Measurements from ENCODE around the gene IDH2.

IDH2 gene

DNA sequence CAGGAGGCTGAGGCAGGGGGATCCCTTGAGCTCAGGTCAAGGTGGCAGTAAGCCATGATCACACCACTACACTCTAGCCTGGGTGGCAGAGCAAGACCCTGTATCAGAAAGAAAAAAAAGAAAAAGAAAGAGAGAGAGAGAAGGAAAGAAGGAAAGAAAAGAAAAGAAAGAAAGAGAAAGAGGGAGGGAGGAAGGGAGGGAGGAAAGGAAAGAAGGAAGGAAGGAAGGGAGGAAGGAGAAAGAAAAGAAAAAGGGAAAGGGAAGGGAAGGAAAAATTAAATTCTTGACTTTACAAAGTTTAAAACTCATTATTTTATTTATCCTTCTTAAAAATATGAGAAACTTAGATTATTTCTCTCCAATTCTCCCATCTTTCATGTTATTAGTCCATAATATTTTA is 17.1 kb upstream of the IDH2 start:
- no peak for ATAC-seq

DNA sequence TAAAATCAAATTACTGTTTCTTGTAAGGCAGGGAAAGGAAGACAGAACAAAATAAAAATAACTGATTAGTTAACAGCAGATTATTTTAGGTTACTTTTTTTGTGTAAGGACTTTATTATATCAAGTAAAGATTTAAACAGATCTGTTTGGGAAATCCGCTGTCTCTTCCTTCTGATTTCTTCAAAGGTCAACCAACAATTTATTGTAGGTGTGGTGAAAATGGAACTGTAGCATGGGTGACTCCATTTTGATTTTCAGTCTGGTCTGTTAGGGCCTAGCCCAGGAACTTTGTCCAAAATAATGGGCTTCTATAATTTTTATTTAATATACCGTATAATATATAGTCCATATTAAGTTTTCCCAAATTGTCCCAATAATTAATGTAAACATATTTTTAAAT is 13.5 kb upstream of the IDH2 start:
- no peak for ATAC-seq
- TF ChIP-seq RARB (CRISPR knock-in tag; IDR thresholded peaks at IDR 0.05) (no peak), ZC3H10 (CRISPR knock-in tag; IDR thresholded peaks at IDR 0.05) (no peak), GLIS3 (CRISPR knock-in tag; IDR thresholded peaks at IDR 0.05) (no peak), ZNF70 (CRISPR knock-in tag; IDR thresholded peaks at IDR 0.05) (no peak), TCF4 (CRISPR knock-in tag; IDR thresholded peaks at IDR 0.05; ENCODE audit: borderline replicate concordance) (no peak), ZNF565 (CRISPR knock-in tag; conservative IDR thresholded peaks at IDR 0.05; ENCODE audit: low read depth) (no peak), ISL1 (CRISPR knock-in tag; IDR thresholded peaks at IDR 0.05) (no peak), SNAI2 (CRISPR knock-in tag; IDR thresholded peaks at IDR 0.05) (no peak), ARNTL (CRISPR knock-in tag; IDR thresholded peaks at IDR 0.05; ENCODE audit: borderline replicate concordance, low read depth) (no peak), ZNF8 (CRISPR knock-in tag; IDR thresholded peaks at IDR 0.05) (no peak), OSR1 (CRISPR knock-in tag; IDR thresholded peaks at IDR 0.05) (no peak), ESRRG (CRISPR knock-in tag; IDR thresholded peaks at IDR 0.05) (no peak), BACH2 (CRISPR knock-in tag; IDR thresholded peaks at IDR 0.05; ENCODE audit: borderline replicate concordance) (no peak), ZFP30 (CRISPR knock-in tag; IDR thresholded peaks at IDR 0.05) (no peak)
- TF ChIP-seq, protein P1, sequence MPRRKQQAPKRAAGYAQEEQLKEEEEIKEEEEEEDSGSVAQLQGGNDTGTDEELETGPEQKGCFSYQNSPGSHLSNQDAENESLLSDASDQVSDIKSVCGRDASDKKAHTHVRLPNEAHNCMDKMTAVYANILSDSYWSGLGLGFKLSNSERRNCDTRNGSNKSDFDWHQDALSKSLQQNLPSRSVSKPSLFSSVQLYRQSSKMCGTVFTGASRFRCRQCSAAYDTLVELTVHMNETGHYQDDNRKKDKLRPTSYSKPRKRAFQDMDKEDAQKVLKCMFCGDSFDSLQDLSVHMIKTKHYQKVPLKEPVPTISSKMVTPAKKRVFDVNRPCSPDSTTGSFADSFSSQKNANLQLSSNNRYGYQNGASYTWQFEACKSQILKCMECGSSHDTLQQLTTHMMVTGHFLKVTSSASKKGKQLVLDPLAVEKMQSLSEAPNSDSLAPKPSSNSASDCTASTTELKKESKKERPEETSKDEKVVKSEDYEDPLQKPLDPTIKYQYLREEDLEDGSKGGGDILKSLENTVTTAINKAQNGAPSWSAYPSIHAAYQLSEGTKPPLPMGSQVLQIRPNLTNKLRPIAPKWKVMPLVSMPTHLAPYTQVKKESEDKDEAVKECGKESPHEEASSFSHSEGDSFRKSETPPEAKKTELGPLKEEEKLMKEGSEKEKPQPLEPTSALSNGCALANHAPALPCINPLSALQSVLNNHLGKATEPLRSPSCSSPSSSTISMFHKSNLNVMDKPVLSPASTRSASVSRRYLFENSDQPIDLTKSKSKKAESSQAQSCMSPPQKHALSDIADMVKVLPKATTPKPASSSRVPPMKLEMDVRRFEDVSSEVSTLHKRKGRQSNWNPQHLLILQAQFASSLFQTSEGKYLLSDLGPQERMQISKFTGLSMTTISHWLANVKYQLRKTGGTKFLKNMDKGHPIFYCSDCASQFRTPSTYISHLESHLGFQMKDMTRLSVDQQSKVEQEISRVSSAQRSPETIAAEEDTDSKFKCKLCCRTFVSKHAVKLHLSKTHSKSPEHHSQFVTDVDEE (CRISPR knock-in tag; IDR thresholded peaks at IDR 0.05): no peak
- TF ChIP-seq, protein P2, sequence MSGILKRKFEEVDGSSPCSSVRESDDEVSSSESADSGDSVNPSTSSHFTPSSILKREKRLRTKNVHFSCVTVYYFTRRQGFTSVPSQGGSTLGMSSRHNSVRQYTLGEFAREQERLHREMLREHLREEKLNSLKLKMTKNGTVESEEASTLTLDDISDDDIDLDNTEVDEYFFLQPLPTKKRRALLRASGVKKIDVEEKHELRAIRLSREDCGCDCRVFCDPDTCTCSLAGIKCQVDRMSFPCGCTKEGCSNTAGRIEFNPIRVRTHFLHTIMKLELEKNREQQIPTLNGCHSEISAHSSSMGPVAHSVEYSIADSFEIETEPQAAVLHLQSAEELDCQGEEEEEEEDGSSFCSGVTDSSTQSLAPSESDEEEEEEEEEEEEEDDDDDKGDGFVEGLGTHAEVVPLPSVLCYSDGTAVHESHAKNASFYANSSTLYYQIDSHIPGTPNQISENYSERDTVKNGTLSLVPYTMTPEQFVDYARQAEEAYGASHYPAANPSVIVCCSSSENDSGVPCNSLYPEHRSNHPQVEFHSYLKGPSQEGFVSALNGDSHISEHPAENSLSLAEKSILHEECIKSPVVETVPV (CRISPR knock-in tag; IDR thresholded peaks at IDR 0.05): no peak
- TF ChIP-seq, protein P3, sequence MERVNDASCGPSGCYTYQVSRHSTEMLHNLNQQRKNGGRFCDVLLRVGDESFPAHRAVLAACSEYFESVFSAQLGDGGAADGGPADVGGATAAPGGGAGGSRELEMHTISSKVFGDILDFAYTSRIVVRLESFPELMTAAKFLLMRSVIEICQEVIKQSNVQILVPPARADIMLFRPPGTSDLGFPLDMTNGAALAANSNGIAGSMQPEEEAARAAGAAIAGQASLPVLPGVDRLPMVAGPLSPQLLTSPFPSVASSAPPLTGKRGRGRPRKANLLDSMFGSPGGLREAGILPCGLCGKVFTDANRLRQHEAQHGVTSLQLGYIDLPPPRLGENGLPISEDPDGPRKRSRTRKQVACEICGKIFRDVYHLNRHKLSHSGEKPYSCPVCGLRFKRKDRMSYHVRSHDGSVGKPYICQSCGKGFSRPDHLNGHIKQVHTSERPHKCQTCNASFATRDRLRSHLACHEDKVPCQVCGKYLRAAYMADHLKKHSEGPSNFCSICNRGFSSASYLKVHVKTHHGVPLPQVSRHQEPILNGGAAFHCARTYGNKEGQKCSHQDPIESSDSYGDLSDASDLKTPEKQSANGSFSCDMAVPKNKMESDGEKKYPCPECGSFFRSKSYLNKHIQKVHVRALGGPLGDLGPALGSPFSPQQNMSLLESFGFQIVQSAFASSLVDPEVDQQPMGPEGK (CRISPR knock-in tag; IDR thresholded peaks at IDR 0.05; ENCODE audit: borderline replicate concordance): no peak

More for the DNA sequence above, 17.1 kb upstream of the IDH2 start:
- TF ChIP-seq, protein P2 (CRISPR knock-in tag; IDR thresholded peaks at IDR 0.05): no peak
- TF ChIP-seq ZFP3 (CRISPR knock-in tag; IDR thresholded peaks at IDR 0.05) (no peak), SNAI2 (CRISPR knock-in tag; IDR thresholded peaks at IDR 0.05) (no peak), ESRRG (CRISPR knock-in tag; IDR thresholded peaks at IDR 0.05) (no peak), ZFP30 (CRISPR knock-in tag; IDR thresholded peaks at IDR 0.05) (no peak), ISL1 (CRISPR knock-in tag; IDR thresholded peaks at IDR 0.05) (no peak), ZC3H10 (CRISPR knock-in tag; IDR thresholded peaks at IDR 0.05) (no peak), CSDC2 (CRISPR knock-in tag; IDR thresholded peaks at IDR 0.05) (no peak), ZNF8 (CRISPR knock-in tag; IDR thresholded peaks at IDR 0.05) (no peak)
- TF ChIP-seq, protein P3 (CRISPR knock-in tag; IDR thresholded peaks at IDR 0.05; ENCODE audit: borderline replicate concordance): no peak
- TF ChIP-seq, protein P1 (CRISPR knock-in tag; IDR thresholded peaks at IDR 0.05): no peak
- TF ChIP-seq, protein P4, sequence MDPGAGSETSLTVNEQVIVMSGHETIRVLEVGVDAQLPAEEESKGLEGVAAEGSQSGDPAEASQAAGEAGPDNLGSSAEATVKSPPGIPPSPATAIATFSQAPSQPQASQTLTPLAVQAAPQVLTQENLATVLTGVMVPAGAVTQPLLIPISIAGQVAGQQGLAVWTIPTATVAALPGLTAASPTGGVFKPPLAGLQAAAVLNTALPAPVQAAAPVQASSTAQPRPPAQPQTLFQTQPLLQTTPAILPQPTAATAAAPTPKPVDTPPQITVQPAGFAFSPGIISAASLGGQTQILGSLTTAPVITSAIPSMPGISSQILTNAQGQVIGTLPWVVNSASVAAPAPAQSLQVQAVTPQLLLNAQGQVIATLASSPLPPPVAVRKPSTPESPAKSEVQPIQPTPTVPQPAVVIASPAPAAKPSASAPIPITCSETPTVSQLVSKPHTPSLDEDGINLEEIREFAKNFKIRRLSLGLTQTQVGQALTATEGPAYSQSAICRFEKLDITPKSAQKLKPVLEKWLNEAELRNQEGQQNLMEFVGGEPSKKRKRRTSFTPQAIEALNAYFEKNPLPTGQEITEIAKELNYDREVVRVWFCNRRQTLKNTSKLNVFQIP (CRISPR knock-in tag; IDR thresholded peaks at IDR 0.05; ENCODE audit: borderline replicate concordance, low read depth): no peak
